Right atrium auricular region (tissue), 2 donors: ENCODE data around the gene NCOR2. TPM values are rescaled to one million over a fixed set of nuclear protein-coding genes. Genes with fewer than 3 reads are reported as not detected.

Experiments used
- DNase-seq: peaks from one replicate; pipeline ENCODE4 v3.0.0-alpha.2; 2019; ENCODE audit warnings: low spot score
- H3K27ac ChIP-seq, 2 donors: fragments of 200-600 bp; sonication (generic); 1 replicate in 1 of 2; 2 replicates in 1 of 2; pipeline ENCODE4 v1.5.1; 2016 to 2019
- H3K27me3 ChIP-seq, 2 donors: fragments of 200-600 bp; sonication (generic); one replicate each; pipeline versions ENCODE4 v1.5.1 to v1.6.0; 2017 to 2019
- H3K36me3 ChIP-seq: fragments of 200-600 bp; sonication (generic); one replicate; pipeline ENCODE4 v1.5.1; 2016
- H3K4me1 ChIP-seq, 2 donors: fragments of 200-600 bp; sonication (generic); one replicate each; pipeline versions ENCODE4 v1.5.1 to v1.6.0; 2017 to 2019
- H3K4me3 ChIP-seq, 2 donors: fragments of 200-600 bp; sonication (generic); 1 replicate in 1 of 2; 2 replicates in 1 of 2; pipeline ENCODE4 v1.5.1; 2017 to 2019; ENCODE audit warnings: mild to moderate bottlenecking in 1 of 2, moderate library complexity in 1 of 2
- H3K9me3 ChIP-seq, 2 donors: fragments of 200-600 bp; sonication (generic); one replicate each; pipeline ENCODE4 v1.5.1; 2019
- CTCF ChIP-seq, 2 donors: fragments of 200-600 bp; sonication (generic); IDR thresholded peaks; one replicate each; pipeline ENCODE4 v1.5.1; 2019; ENCODE audit warnings: antibody characterized with exemption in 2 of 2
- total RNA-seq, 2 donors: library from RNA; depleted of rRNA; stranded (reverse); fragments of >200 nt; gene quantifications; one replicate each; pipeline ENCODE4 v1.1.0, GENCODE V29; 2016

The NCOR2 gene
- total RNA-seq, 2 donors from 2014 or later, result 62.9 to 104 TPM

DNA sequence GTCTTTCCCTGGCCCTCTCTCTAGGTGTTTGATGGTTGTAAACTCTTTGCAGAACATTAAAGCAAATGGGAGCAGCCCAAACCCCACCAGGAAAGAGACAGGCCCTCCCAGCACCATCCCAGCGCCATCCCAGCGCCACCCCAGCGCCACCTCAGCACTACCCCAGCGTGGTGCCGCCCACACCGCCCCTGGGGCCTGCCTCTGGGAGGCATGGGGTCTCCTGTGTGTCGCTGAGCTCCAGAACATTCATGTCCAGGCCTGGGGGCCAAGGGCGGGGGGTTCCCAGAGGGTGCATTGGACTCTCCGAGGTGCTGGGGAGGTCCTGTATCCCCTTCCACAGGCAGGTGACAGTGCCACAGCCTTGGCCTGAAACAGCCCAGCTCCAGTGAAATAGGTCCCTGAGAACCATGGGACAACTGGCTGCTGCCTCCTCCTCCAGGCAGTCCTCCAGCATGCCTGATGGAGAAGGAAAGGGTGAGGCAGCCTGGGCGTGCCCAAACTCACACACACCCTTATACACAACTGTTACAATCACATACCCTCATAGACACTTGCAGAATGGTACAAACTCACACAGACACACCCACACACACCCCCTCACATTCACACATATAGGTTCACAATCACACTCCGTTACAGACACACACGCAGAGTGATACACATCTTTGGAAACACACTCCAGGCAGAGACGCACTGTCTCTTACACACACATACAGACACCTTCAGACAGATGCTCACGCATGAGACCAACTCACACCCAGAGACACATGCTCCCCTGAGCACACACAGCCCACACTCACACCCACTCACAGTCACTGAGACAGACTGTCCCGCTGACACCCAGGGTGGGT lies 44.4 kb upstream of the NCOR2 start:
- no peaks in the 10 kb centered on the region for H3K27me3 ChIP-seq
- no peak overlapping the region for H3K4me3 ChIP-seq
- no peak overlapping the region for H3K27ac ChIP-seq
- no peaks in the 10 kb centered on the region for H3K36me3 ChIP-seq
- peaks cover 0 to 18% of the 10 kb centered on the region in 2 donors for H3K4me1 ChIP-seq
- TF ChIP-seq CTCF (IDR thresholded peaks at IDR 0.05), result no peak
- no peak for DNase-seq
- H3K9me3 ChIP-seq, result no peaks in the 10 kb centered on the region

GRCh38 chr12:124610629-124611558 lies 43.5 kb upstream of the NCOR2 start:
- peaks cover 0 to 18% of the 10 kb centered on the region in 2 donors for H3K4me1 ChIP-seq
- H3K9me3 ChIP-seq, result no peaks in the 10 kb centered on the region
- no peak for TF ChIP-seq CTCF (IDR thresholded peaks at IDR 0.05)
- no peak overlapping the region for H3K4me3 ChIP-seq
- no peak overlapping the region for H3K27ac ChIP-seq
- no peaks in the 10 kb centered on the region for H3K27me3 ChIP-seq
- H3K36me3 ChIP-seq, result no peaks in the 10 kb centered on the region
- DNase-seq, result no peak

DNA sequence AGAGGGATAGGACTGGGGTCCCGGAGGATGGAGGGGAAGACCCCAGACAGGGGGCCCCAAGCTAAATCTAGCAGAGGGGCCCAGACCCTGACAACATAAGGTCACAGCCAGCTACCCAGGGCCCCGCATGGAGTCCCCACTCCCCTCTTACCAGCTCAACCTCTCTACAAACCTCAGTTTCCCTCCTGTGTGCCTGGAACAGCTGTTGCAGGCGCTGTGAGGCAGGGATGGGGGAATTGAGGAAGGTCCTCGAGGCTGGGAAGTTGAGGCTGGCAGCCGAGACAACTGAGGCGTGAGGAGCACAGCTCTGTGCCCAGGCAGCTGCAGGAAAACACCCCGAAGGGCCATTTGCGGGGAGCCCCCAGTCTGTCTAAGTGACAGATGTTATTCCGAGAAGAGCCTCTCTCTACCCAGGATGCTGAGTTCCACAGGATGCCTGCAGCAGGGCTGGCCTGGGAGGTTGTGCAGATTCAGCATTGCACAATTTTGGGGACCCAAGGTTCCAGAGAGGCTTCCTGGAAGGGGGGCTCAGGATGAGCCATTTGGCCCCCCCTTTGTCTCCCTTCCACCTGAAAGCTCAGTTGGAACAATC lies 42.7 kb upstream of the NCOR2 start:
- no peak for TF ChIP-seq CTCF (IDR thresholded peaks at IDR 0.05)
- Histone ChIP-seq H3K4me1 (peaks cover 0 to 18% of the 10 kb centered on the region in 2 donors), H3K27ac (no peak overlapping the region), H3K9me3 (no peaks in the 10 kb centered on the region), H3K4me3 (no peak overlapping the region), H3K36me3 (no peaks in the 10 kb centered on the region), H3K27me3 (no peaks in the 10 kb centered on the region)
- DNase-seq, result no peak

DNA sequence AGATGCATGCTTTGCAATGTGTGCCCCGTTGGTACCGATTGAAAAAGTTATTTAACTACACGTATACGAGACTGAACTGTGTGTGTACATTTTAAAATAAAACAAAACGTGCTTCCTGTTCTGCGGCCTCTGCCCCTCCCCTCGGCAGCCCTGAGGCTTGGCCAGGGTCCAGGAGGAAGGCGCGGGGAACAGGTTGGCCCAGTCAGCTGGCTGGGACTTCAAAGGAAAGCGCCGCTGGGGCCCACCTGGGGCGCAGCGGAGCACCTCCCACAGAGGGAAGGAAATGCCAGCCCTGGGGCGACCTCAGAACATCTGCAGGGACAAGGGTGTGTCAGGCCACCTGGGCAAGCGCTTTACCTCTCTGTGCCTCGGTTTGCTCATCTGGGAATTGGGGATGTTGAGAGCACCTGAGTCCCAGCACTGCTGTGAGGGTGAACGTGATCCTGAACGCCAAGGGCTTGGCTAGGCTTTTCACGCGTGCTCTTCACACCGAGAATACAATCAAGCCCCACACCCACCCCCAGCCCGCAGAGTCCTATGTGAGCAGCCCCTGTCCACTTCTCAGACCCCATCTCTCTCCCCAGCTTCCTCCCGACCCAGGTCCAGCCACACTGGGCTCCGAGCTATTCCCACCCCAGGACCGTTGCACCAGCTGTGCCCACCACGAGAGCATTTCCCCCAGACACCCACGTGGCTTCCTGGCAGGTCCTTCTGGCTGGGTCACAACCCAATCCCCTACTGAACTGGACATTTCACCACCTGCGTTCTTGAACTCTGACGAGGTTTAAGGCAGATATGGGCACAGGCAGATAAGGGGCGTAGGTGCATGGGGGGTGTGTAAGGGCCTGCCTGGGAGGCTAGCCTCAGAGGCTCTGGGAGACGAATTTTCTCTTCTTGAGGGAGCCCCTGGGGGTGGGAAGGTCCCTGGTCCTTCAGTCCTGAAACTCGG lies 41.9 kb upstream of the NCOR2 start:
- H3K36me3 ChIP-seq, result no peaks in the 10 kb centered on the region
- no peaks in the 10 kb centered on the region for H3K9me3 ChIP-seq
- no peak for TF ChIP-seq CTCF (IDR thresholded peaks at IDR 0.05)
- H3K27me3 ChIP-seq, result no peaks in the 10 kb centered on the region
- peaks cover 0 to 18% of the 10 kb centered on the region in 2 donors for H3K4me1 ChIP-seq
- no peak overlapping the region for H3K4me3 ChIP-seq
- DNase-seq, result no peak
- no peak overlapping the region for H3K27ac ChIP-seq

- Histone ChIP-seq H3K9me3 (no peaks in the 10 kb centered on the region), H3K27ac (no peak overlapping the region), H3K36me3 (no peaks in the 10 kb centered on the region), H3K4me1 (peaks cover 0 to 18% of the 10 kb centered on the region in 2 donors), H3K27me3 (no peaks in the 10 kb centered on the region), H3K4me3 (no peak overlapping the region)
- DNase-seq, result no peak
- TF ChIP-seq CTCF (IDR thresholded peaks at IDR 0.05), result no peak
Observed at GRCh38 chr12:124608450-124608870, 41.0 kb upstream of the NCOR2 start.
